ENCODE results near the gene TTC31. TPM values are rescaled to one million over a fixed set of nuclear protein-coding genes. Genes with fewer than 3 reads are reported as not detected.

Gene TTC31
- total and polyA plus RNA-seq, 2 donors (not counting 1 experiment from before 2014, with no cell fraction given), result 68.5 to 72.3 TPM

GRCh38 chr2:74471332-74472065 lies 11.4 kb upstream of the TTC31 start:
- POLR2A ChIA-PET, result interaction anchor here (0.7 to 4.1 kb wide), 3 partner anchors 10 to 364 kb away, joined by 7 to 63 read pairs (median 36); partner anchors contain the start of genes CCDC142, TTC31 and WBP1
- no peaks in the 10 kb centered on the region for H3K27me3 Mint-ChIP-seq
- H3K9ac ChIP-seq (ENCODE audit: low read length), result peak overlapping the region; percentile 69
- peak overlapping the region; percentile 65 to 89 (median 67) for H3K4me3 ChIP-seq (ENCODE audit: control extremely low read depth in 1 of 5, extremely low read depth in 1 of 5, insufficient read depth in 1 of 5, low read depth in 2 of 5, low read length in 4 of 5)
- WGBS (ENCODE audit: insufficient coverage), result 81% methylated on average over 8 of the region's 16 CpGs
- peaks cover 16 to 22% of the 10 kb centered on the region in 2 donors for H3K4me1 ChIP-seq (ENCODE audit: control insufficient read depth in 2 of 2, insufficient read depth in 2 of 2, low read length in 2 of 2)
- H3K9me3 Mint-ChIP-seq (ENCODE audit: insufficient read depth), result no peaks in the 10 kb centered on the region
- H3K4me2 ChIP-seq (replicated peaks; ENCODE audit: low read depth, low read length, poor library complexity, severe bottlenecking), result peak overlapping the region; percentile 85
- DNase-seq (no peak), ATAC-seq (ENCODE audit: low read depth) (no peak)
- intact Hi-C loops (cut with micrococcal nuclease), result loop anchor here (1.0 kb wide), 3 partner anchors 12 to 58 kb away; partner anchors contain the start of genes AUP1, HTRA2, TTC31 and WBP1
- peaks cover 6% of the 10 kb centered on the region for H3K79me2 ChIP-seq (ENCODE audit: control insufficient read depth, insufficient read depth, low read length)
- peaks cover 0 to 18% of the 10 kb centered on the region in 2 experiments for H3K36me3 ChIP-seq (replicated peaks in 1 of 2; ENCODE audit: control extremely low read depth in 1 of 2, control insufficient read depth in 1 of 2, extremely low read depth in 1 of 2, insufficient read depth in 2 of 2, low read length in 1 of 2)
- H3K27me3 ChIP-seq (replicated peaks in 1 of 4; ENCODE audit: control extremely low read depth in 1 of 4, control insufficient read depth in 3 of 4, insufficient read depth in 4 of 4, low read length in 3 of 4), result no peaks in the 10 kb centered on the region
- peak overlapping the region; percentile 99 for H3K4me3 Mint-ChIP-seq
- H3K4me1 Mint-ChIP-seq, result peaks cover 20% of the 10 kb centered on the region
- H3K9me3 ChIP-seq (ENCODE audit: control extremely low read depth in 1 of 3, control insufficient read depth in 2 of 3, insufficient read depth in 1 of 3, low read length in 2 of 3), result peaks cover 0 to 5% (median 0%) of the 10 kb centered on the region in 3 donors
- TF ChIP-seq EZH2 (IDR thresholded peaks at IDR 0.05; ENCODE audit: borderline replicate concordance, insufficient read depth, low read depth, low read length, poor library complexity, severe bottlenecking), result no peak
- no peak for TF ChIP-seq CTCF (IDR thresholded peaks at IDR 0.05)
- H3K27ac Mint-ChIP-seq, result peak overlapping the region; percentile 99
- H4K20me1 ChIP-seq (ENCODE audit: control insufficient read depth, insufficient read depth, low read length, poor library complexity, severe bottlenecking), result no peaks in the 10 kb centered on the region
- H2AFZ ChIP-seq (ENCODE audit: insufficient read depth, low read depth, low read length, poor library complexity, severe bottlenecking), result peak overlapping the region; percentile 94
- CTCF ChIA-PET, result interaction anchor here (0.7 to 1.6 kb wide), 3 partner anchors 10 to 1258 kb away, joined by 4 to 6 read pairs (median 6); partner anchors contain the start of gene WBP1
- peak overlapping the region; percentile 69 to 94 for H3K27ac ChIP-seq (ENCODE audit: low read length in 2 of 2)
